Activated naive CD8-positive, alpha-beta T cell (primary cell): ENCODE results near the gene ACYP1.

Experiments used
- H3K27ac Mint-ChIP-seq: one replicate; pipeline ENCODE4 v1.8.0; 2021; ENCODE audit warnings: mixed read lengths
- H3K27me3 Mint-ChIP-seq: one replicate; pipeline ENCODE4 v1.8.0; 2021; ENCODE audit warnings: mixed read lengths
- H3K36me3 Mint-ChIP-seq: one replicate; pipeline ENCODE4 v1.8.0; 2021; ENCODE audit warnings: mixed read lengths
- H3K4me1 Mint-ChIP-seq: one replicate; pipeline ENCODE4 v1.8.0; 2021; ENCODE audit warnings: low read depth, mixed read lengths
- H3K4me3 Mint-ChIP-seq: one replicate; pipeline ENCODE4 v1.8.0; 2021; ENCODE audit warnings: mild to moderate bottlenecking, mixed read lengths
- H3K9me3 Mint-ChIP-seq: one replicate; pipeline ENCODE4 v1.8.0; 2021; ENCODE audit warnings: low read depth, mixed read lengths

Gene ACYP1

DNA sequence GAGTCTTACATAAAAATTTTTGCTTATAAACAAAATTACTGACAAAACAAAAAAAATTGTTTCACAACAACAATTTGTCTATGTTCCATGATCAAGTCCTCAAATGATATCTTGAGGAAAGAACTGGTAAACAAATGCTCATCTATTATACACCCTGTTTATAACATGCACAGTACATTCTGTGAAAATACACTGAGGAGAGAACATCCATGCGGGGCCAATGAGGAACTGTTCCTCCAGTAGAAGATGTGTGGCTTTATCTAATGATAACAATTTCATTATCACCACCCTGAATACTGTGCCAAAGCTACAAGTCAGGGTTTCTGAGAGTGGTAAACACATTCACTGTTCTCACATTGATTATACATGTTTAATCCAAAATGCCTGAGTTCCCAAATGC lies 23.3 kb downstream of the ACYP1 start:
- Mint-ChIP-seq H3K27ac (no peak overlapping the region), H3K4me1 (peaks cover 24% of the 10 kb centered on the region), H3K36me3 (peaks cover 20% of the 10 kb centered on the region), H3K4me3 (no peak overlapping the region), H3K9me3 (no peaks in the 10 kb centered on the region), H3K27me3 (no peaks in the 10 kb centered on the region)

DNA sequence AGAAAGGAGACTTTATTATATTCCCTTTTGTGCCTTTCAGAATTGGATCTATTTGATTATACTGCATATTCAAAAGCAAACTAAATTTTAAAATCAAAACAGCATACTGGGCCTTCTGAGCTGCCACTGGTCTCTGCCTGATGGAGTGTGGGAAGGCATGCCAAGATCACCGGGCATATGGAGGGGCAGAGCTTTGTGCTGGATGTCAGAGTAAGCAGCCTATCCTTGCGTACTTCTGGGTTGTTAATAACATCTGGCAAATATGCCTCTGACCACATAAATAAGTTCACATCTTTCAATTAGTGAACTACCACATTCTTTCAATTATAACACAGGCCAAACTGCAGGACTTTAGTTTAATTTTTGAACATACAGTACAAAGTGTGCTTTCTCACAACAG lies 30.9 kb downstream of the ACYP1 start:
- Mint-ChIP-seq H3K4me3 (no peak overlapping the region), H3K4me1 (no peaks in the 10 kb centered on the region), H3K36me3 (peaks cover 28% of the 10 kb centered on the region), H3K27me3 (no peaks in the 10 kb centered on the region), H3K27ac (no peak overlapping the region), H3K9me3 (no peaks in the 10 kb centered on the region)

DNA sequence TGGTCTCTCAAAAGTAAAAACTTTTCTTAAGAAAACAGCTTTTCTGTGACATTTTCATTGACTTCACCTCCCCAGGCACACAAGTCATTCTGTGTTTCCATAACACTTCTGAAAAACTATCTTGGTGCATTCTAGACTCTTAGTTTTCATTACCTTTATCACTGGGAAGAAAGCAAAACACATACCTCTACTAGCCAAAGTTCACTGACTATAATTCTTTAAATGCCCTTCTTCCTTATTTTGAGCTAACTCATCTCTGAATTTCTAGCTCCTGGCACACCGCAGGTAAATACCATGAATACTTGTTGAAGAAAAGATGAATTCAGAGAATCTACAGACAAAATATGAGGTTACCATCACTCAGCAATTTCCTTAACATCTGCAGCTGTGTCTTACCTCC lies 33.7 kb downstream of the ACYP1 start:
- Mint-ChIP-seq H3K27ac (no peak overlapping the region), H3K4me1 (no peaks in the 10 kb centered on the region), H3K4me3 (no peak overlapping the region), H3K27me3 (no peaks in the 10 kb centered on the region), H3K9me3 (no peaks in the 10 kb centered on the region), H3K36me3 (peaks cover 20% of the 10 kb centered on the region)

DNA sequence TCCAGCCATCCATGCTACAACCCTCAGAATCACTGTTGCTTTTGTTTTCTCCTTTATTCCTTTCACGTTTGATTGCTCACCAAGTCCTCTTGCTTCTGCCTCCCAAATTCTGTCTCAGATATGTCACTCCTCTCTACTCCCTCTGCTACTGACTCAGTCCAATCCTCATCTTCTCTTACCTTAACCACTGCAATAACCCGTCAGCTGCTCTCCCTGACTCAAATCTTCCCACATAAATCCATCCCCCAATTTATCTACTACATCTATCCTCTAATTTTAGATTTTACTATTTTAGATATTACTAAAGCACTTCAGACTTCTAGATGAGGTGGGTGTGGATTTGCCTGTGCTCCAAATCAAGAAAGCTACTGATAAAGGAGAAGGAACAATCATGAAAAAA lies 37.9 kb downstream of the ACYP1 start:
- Mint-ChIP-seq H3K36me3 (peaks cover 10% of the 10 kb centered on the region), H3K27me3 (no peaks in the 10 kb centered on the region)

DNA sequence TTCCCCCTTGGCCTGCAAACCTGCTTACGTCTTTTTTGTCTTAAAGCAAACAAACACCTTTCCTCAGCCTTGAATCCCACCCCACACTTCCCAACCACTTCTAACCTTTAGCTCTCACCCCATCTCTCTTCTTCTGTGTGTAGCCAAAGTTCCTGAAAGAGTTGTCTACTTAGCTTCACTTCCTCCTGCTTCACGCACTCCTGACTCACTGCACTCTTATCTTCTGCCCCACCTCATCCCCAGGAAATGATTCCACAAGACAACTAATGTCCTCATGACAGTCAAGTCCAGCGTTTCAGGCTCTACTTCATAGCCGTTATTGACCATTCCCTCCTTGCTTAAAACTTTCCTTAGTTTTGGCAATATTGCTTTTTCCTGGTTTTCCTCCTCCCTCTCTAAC lies 38.7 kb downstream of the ACYP1 start:
- peaks cover 6% of the 10 kb centered on the region for H3K36me3 Mint-ChIP-seq
- H3K27me3 Mint-ChIP-seq = no peaks in the 10 kb centered on the region
- H3K27ac Mint-ChIP-seq = no peak overlapping the region
- no peak overlapping the region for H3K4me3 Mint-ChIP-seq
- no peaks in the 10 kb centered on the region for H3K4me1 Mint-ChIP-seq
- H3K9me3 Mint-ChIP-seq = no peaks in the 10 kb centered on the region

More for the DNA sequence above, 37.9 kb downstream of the ACYP1 start:
- Mint-ChIP-seq H3K9me3 (no peaks in the 10 kb centered on the region), H3K27ac (no peak overlapping the region), H3K4me1 (no peaks in the 10 kb centered on the region), H3K4me3 (no peak overlapping the region)

DNA sequence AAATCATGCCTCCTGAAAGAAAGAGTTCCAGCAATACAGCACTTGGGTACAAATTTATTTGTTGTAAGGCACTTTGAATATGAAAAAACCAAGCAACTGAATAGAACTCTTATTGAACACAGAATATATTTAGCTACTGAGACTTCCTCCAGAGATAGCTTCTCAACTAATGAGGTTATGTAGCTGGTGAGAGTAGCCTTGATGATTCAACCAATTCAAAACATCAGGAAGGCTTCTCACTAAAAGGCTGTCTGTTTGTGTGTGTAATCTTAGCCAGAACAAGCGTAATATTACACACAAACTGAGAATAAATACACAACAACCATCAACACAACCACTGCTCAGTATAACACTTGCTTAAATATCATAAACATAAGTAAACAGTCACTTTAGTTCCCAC lies 40.7 kb downstream of the ACYP1 start:
- Mint-ChIP-seq H3K9me3 (no peaks in the 10 kb centered on the region), H3K27me3 (no peaks in the 10 kb centered on the region), H3K4me1 (no peaks in the 10 kb centered on the region), H3K36me3 (peaks cover 9% of the 10 kb centered on the region), H3K27ac (no peak overlapping the region), H3K4me3 (no peak overlapping the region)

DNA sequence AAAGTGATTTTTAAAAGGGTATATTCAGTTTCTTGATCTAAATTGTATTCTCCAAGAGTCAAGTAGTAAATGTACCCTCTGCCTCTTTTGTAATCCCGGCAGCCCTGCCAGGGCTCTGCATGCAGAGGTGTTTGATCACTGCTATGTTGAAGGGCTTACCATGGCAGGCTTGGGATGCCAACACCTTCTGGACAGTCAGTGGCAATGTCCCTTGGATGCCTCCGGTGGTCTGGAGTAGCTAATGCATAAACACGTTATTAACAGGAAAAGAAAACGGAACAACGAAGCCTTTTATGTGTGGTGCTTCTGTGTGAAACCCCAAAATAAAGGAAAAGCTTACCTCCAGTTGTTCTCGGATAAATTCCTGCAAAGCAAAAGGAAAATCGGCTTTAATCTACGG lies 41.2 kb downstream of the ACYP1 start:
- Mint-ChIP-seq H3K9me3 (no peaks in the 10 kb centered on the region), H3K36me3 (peaks cover 9% of the 10 kb centered on the region), H3K27me3 (no peaks in the 10 kb centered on the region), H3K4me3 (no peak overlapping the region), H3K27ac (no peak overlapping the region), H3K4me1 (no peaks in the 10 kb centered on the region)

DNA sequence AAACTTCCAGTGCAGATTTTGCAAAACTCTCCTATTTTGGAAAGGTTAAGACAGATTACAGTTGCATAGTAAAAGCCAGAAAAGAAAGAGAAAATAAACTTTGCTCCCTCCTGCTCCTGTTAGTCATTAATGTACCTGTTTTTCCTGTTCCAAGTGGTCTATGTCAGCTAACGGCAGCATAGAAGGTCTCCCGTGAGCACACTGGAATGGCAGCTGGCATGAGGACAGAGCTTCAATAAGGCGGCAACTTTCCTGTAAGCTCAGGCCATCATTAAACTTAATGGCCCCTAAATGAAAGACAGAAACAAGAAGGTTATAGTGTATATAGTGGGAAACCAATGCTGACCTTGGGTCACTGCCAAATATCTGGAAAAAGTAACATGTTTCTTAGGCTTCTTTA lies 45.1 kb downstream of the ACYP1 start:
- Mint-ChIP-seq H3K9me3 (no peaks in the 10 kb centered on the region), H3K27ac (no peak overlapping the region), H3K36me3 (peaks cover 12% of the 10 kb centered on the region), H3K4me1 (no peaks in the 10 kb centered on the region), H3K4me3 (no peak overlapping the region), H3K27me3 (no peaks in the 10 kb centered on the region)

DNA sequence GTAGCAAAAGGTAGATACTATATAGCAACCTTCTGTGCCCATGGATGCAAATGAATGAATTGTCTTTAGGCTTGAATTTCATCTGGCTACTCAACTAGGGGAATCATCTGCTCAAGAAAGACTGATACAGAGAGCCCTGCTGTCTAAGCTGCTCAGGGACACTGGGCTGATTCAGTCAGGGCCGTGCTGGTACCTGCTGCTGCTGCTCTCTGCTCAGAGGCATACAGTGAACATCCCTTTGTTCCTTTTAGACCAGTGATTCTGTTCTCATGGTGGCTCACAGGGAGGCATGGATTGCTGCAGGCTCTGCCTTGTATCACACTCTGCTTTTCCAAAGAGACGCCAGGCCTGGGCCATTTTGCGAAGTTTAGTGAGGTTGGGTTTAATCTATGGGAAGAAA lies 47.0 kb downstream of the ACYP1 start:
- Mint-ChIP-seq H3K36me3 (peaks cover 12% of the 10 kb centered on the region), H3K27me3 (no peaks in the 10 kb centered on the region), H3K4me3 (no peak overlapping the region), H3K4me1 (peaks cover 7% of the 10 kb centered on the region), H3K27ac (no peak overlapping the region), H3K9me3 (no peaks in the 10 kb centered on the region)

DNA sequence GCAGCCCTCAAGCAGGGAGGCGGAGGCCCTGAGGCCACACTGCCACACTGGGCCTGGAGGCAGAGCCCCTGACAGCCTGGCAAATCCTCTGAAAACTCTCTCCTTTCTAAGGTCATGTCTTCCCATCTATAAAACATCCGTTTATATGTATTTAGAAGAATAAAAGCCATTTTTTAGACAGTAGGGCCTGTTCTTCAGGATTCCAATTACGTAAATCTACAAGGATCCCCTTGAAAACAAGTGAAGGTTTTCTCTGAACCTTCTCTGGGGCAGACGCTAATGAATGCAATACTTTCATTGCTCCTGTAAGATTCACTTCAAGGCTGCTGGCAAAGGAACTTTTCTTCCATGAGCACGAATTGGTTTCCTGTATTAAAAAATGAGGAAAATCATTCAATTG lies 48.3 kb downstream of the ACYP1 start:
- Mint-ChIP-seq H3K36me3 (peaks cover 10% of the 10 kb centered on the region), H3K27me3 (no peaks in the 10 kb centered on the region), H3K4me1 (peaks cover 20% of the 10 kb centered on the region), H3K9me3 (no peaks in the 10 kb centered on the region), H3K27ac (no peak overlapping the region), H3K4me3 (no peak overlapping the region)

DNA sequence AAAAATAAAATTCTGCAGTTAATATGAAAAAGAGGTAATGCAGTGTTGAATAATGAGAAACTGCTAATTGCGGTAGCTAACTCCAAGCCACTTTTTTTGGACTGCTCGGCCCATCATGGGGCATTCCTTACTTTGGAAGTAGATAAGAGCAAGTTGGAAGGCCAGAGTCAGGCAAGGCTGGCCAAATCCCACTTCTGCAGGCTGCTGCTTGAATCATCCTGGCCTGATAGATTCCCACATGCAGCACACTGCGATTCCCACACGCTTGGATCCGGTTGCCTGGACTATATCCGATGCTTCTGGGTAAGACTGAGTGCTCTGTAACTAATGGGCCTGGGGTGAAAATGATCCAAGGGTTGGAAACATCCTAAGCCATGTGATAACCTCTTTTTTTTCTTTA lies 50.5 kb downstream of the ACYP1 start:
- H3K9me3 Mint-ChIP-seq = no peaks in the 10 kb centered on the region
- no peaks in the 10 kb centered on the region for H3K27me3 Mint-ChIP-seq
- H3K4me3 Mint-ChIP-seq = no peak overlapping the region
- H3K27ac Mint-ChIP-seq = peak overlapping the region; percentile 7
- H3K36me3 Mint-ChIP-seq = peaks cover 11% of the 10 kb centered on the region
- H3K4me1 Mint-ChIP-seq = peaks cover 25% of the 10 kb centered on the region

DNA sequence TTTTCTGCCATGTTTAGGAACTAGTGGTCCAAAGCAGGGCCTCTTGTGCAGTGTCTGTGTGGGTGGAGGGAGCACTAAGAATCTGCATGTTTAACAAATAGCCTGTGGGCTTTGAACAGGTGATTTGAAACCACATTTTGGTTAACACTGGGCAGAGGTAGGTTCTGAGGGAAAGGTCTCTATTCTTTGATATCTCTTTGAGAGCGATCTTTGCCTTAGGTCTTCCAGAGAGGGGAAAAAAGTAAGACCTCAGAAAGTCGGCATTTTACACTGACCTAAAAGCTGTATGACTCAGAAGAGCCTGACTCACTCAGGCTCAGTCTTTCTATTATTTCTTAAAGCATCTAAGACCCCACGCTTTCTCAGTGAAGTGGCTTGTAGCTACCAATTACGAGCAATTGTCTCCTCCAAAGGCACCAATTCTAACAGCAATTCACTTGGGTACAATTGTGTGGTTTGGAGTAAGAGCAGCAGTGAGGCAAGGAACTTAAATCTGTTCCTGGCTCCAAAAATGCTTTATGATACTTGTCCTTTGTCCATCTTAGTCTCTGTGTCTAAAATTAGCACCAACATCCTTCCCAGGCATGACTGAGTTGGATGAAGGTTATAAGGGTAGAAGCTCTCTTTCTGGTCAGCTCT lies 52.3 kb downstream of the ACYP1 start:
- H3K4me3 Mint-ChIP-seq = peak overlapping the region; percentile 0
- peaks cover 11% of the 10 kb centered on the region for H3K36me3 Mint-ChIP-seq
- H3K27me3 Mint-ChIP-seq = no peaks in the 10 kb centered on the region
- H3K9me3 Mint-ChIP-seq = no peaks in the 10 kb centered on the region
- peak overlapping the region; percentile 78 for H3K27ac Mint-ChIP-seq
- H3K4me1 Mint-ChIP-seq = peaks cover 37% of the 10 kb centered on the region

DNA sequence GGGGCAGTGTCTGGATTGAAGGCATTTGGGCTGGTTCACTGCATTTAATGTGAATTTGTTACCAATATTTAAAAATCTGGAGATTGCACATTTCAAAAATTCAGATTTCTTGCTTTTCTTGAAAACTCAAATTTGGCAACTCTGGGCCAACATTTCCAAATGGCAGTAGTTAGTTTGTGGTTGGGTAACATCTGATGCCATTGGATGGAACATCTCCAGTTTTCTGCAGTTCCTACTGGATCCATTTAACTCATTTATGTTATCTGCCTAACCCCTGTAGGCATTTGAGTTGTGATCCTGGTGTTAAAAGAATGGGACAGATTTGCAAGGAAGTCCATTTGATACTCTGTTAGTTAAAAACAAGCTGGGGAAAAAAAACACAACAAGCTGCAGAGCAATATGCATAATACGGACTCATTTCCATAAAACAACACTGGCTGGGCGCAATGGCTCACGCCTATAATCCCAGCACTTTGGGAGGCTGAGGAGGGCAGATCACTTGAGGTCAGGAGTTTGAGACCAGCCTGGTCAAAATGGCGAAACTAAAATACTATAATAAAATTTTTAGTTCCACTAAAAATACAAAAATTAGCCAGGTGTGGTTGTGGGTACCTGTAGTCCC lies 53.2 kb downstream of the ACYP1 start:
- Mint-ChIP-seq H3K9me3 (no peaks in the 10 kb centered on the region), H3K27me3 (no peaks in the 10 kb centered on the region), H3K36me3 (peaks cover 15% of the 10 kb centered on the region), H3K4me3 (no peak overlapping the region), H3K27ac (no peak overlapping the region), H3K4me1 (peaks cover 43% of the 10 kb centered on the region)

DNA sequence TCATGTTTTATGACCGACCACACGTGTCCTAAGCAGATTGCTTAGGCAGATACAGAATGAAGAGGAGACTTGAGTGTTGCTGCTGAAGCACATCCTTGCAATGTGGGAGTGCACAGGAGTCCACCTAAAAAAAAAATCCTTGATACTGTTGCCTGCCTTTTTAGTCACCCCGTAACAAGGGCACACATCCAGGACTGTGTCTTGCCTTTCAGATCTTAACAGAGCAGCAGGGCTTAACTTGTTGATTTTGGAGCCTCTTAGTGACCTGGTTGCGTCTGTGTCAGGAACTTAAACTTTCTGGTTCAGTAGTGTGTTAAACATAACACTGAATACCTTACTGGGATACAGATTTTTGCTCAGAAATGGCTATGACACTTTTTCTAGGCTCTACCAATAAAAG lies 54.6 kb downstream of the ACYP1 start:
- Mint-ChIP-seq H3K4me3 (no peak overlapping the region), H3K9me3 (no peaks in the 10 kb centered on the region), H3K27me3 (no peaks in the 10 kb centered on the region), H3K4me1 (peaks cover 56% of the 10 kb centered on the region), H3K36me3 (peaks cover 21% of the 10 kb centered on the region), H3K27ac (no peak overlapping the region)

DNA sequence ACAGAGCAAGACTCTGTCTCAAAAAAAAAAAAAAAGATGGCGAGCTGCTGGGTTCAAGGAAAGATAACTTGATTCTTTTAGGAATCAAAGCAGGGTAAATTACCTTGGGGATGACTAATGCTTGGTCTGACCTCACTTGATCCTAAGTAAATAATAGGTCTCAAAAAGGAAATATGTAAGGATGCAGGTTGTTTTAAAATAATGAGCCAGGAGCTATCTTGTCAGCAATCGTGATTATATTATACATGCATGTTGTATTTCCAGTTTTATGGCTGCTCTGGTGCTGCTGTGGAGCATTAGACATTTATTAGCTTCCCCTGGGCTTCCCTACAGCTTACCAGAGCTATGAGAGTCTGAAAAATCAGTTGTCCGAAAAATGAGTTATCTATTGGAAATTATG lies 58.5 kb downstream of the ACYP1 start:
- Mint-ChIP-seq H3K27me3 (no peaks in the 10 kb centered on the region), H3K4me1 (peaks cover 52% of the 10 kb centered on the region), H3K9me3 (no peaks in the 10 kb centered on the region), H3K4me3 (peak overlapping the region; percentile 32), H3K27ac (peak overlapping the region; percentile 41), H3K36me3 (peaks cover 22% of the 10 kb centered on the region)
